Suprapubic skin (tissue), 4 donors: Measurements from ENCODE around the gene MAML1. TPM values are rescaled to one million over a fixed set of nuclear protein-coding genes. Genes with fewer than 3 reads are reported as not detected.
A peak's percentile ranks its signal among the peaks of the same experiment; 100 is the strongest.
"Not testable (repeated sequence)": the region's sequence is repeated elsewhere in the genome, so short reads cannot be mapped to it uniquely, and the experiment has no call there.

ENCODE experiments used
- DNase-seq, 2 donors: peaks; one replicate each; pipeline ENCODE4 v3.0.0-alpha.2; 2019; ENCODE audit warnings: low spot score in 2 of 2
- H3K27ac ChIP-seq: fragments of 200-600 bp; sonication (generic); one replicate; pipeline ENCODE4 v1.5.1; 2019
- H3K27me3 ChIP-seq: fragments of 200-600 bp; sonication (generic); one replicate; pipeline ENCODE4 v1.5.1; 2019
- H3K36me3 ChIP-seq: fragments of 200-600 bp; sonication (generic); one replicate; pipeline ENCODE4 v1.5.1; 2019
- H3K4me1 ChIP-seq: fragments of 200-600 bp; sonication (generic); one replicate; pipeline ENCODE4 v1.5.1; 2019
- H3K4me3 ChIP-seq: fragments of 200-600 bp; sonication (generic); one replicate; pipeline ENCODE4 v1.5.1; 2019; ENCODE audit warnings: mild to moderate bottlenecking
- H3K9me3 ChIP-seq: fragments of 200-600 bp; sonication (generic); one replicate; pipeline ENCODE4 v1.5.1; 2019
- EP300 ChIP-seq: sonication (generic); formaldehyde crosslinking; IDR thresholded peaks from one replicate; pipeline ENCODE4 v1.6.1; 2017; ENCODE audit warnings: antibody characterized with exemption
- POLR2A ChIP-seq, 2 donors: fragments of 450-650 bp; IDR thresholded peaks; one replicate each; pipeline ENCODE4 v1.6.1; 2017; ENCODE audit warnings: antibody characterized with exemption in 2 of 2, mild to moderate bottlenecking in 2 of 2, moderate library complexity in 2 of 2
- POLR2AphosphoS5 ChIP-seq, 3 donors: sonication (generic); formaldehyde crosslinking; IDR thresholded peaks; one replicate each; pipeline ENCODE4 v1.6.1; 2017; ENCODE audit warnings: antibody characterized with exemption in 3 of 3
- WGBS: methylation state at CpG from one replicate; pipeline ENCODE4 v1.1.5; 2018; 5-methylcytosine and 5-hydroxymethylcytosine counted together
- total RNA-seq, 4 donors: library from RNA; depleted of rRNA; stranded (reverse); fragments of >200 nt; gene quantifications; one replicate each; pipeline ENCODE4 v1.1.0, GENCODE V29; 2016
- TF ChIP-seq, protein P1 (sequence below), 2 donors: fragments of 200-600 bp in 1 of 2; fragments of 450-650 bp in 1 of 2; sonication (generic) in 1 of 2; IDR thresholded peaks; one replicate each; pipeline ENCODE4 v1.5.1; 2016 to 2019; ENCODE audit warnings: antibody characterized with exemption in 2 of 2, mild to moderate bottlenecking in 1 of 2, moderate library complexity in 1 of 2

The MAML1 gene, protein sequence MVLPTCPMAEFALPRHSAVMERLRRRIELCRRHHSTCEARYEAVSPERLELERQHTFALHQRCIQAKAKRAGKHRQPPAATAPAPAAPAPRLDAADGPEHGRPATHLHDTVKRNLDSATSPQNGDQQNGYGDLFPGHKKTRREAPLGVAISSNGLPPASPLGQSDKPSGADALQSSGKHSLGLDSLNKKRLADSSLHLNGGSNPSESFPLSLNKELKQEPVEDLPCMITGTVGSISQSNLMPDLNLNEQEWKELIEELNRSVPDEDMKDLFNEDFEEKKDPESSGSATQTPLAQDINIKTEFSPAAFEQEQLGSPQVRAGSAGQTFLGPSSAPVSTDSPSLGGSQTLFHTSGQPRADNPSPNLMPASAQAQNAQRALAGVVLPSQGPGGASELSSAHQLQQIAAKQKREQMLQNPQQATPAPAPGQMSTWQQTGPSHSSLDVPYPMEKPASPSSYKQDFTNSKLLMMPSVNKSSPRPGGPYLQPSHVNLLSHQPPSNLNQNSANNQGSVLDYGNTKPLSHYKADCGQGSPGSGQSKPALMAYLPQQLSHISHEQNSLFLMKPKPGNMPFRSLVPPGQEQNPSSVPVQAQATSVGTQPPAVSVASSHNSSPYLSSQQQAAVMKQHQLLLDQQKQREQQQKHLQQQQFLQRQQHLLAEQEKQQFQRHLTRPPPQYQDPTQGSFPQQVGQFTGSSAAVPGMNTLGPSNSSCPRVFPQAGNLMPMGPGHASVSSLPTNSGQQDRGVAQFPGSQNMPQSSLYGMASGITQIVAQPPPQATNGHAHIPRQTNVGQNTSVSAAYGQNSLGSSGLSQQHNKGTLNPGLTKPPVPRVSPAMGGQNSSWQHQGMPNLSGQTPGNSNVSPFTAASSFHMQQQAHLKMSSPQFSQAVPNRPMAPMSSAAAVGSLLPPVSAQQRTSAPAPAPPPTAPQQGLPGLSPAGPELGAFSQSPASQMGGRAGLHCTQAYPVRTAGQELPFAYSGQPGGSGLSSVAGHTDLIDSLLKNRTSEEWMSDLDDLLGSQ
- total RNA-seq = 10 to 100 TPM; 26.5 to 45.0 (median 38.6) TPM

- peak; percentile 100 for DNase-seq
- Histone ChIP-seq H3K27ac (peak within 1 kb of the TSS; percentile 98), H3K4me3 (peak within 1 kb of the TSS; percentile 97), H3K36me3 (peaks cover 24% of the 10 kb centered on the region), H3K27me3 (no peaks in the 10 kb centered on the region), H3K9me3 (no peaks in the 10 kb centered on the region), H3K4me1 (peaks cover 36% of the 10 kb centered on the region)
- TF ChIP-seq POLR2AphosphoS5 (IDR thresholded peaks at IDR 0.05) (peak in 1 of 3 donors; percentile 81), EP300 (no peak), POLR2A (IDR thresholded peaks at IDR 0.05) (peak in 1 of 2 donors; percentile 36)
- TF ChIP-seq, protein P1, sequence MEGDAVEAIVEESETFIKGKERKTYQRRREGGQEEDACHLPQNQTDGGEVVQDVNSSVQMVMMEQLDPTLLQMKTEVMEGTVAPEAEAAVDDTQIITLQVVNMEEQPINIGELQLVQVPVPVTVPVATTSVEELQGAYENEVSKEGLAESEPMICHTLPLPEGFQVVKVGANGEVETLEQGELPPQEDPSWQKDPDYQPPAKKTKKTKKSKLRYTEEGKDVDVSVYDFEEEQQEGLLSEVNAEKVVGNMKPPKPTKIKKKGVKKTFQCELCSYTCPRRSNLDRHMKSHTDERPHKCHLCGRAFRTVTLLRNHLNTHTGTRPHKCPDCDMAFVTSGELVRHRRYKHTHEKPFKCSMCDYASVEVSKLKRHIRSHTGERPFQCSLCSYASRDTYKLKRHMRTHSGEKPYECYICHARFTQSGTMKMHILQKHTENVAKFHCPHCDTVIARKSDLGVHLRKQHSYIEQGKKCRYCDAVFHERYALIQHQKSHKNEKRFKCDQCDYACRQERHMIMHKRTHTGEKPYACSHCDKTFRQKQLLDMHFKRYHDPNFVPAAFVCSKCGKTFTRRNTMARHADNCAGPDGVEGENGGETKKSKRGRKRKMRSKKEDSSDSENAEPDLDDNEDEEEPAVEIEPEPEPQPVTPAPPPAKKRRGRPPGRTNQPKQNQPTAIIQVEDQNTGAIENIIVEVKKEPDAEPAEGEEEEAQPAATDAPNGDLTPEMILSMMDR (IDR thresholded peaks at IDR 0.05) = no peak
- WGBS = 0% methylated on average over 9 of the region's 41 CpGs
Measured at GRCh38 chr5:179732412-179732917, at the start of gene MAML1. MAML1 (plus strand) TSS chr5:179732822; CDS start chr5:179733113, 291 bp downstream.

GRCh38 chr5:179689212-179689611, 43.4 kb upstream of the MAML1 start:
- H3K27me3 ChIP-seq, DNase-seq, H3K4me3 ChIP-seq, H3K4me1 ChIP-seq, H3K27ac ChIP-seq, H3K36me3 ChIP-seq, H3K9me3 ChIP-seq: not testable (repeated sequence)
- whole genome bisulfite sequencing = 87% methylated on average over 9 of the region's 9 CpGs

GRCh38 chr5:179694561-179694960, 38.1 kb upstream of the MAML1 start:
- H3K36me3 ChIP-seq = no peaks in the 10 kb centered on the region
- WGBS = 88% methylated on average over 6 of the region's 6 CpGs
- no peaks in the 10 kb centered on the region for H3K27me3 ChIP-seq
- H3K4me1 ChIP-seq = peaks cover 19% of the 10 kb centered on the region
- H3K4me3 ChIP-seq = no peak overlapping the region
- no peaks in the 10 kb centered on the region for H3K9me3 ChIP-seq
- H3K27ac ChIP-seq = no peak overlapping the region
- DNase-seq = no peak
- TF ChIP-seq POLR2A (IDR thresholded peaks at IDR 0.05) = no peak

DNA sequence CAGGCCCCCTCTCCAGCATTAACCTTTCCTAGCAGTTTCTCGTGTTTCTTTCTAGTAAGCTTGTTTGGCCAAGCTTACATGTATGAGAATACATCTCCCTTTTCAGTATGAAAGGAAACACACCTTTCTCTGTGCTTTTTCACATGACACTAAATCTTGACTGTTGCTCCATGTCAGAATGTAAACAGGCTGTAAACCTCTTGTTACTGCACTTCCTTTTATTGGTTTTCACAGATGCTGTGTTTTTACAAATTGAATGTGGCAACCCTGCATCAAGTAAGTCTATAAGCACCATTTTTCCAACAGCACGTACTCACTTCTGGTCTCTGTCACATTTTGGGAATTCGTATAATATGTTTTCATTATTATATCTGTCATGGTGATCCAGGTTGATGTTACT, 36.0 kb upstream of the MAML1 start:
- Histone ChIP-seq H3K27me3 (no peaks in the 10 kb centered on the region), H3K4me1 (peaks cover 38% of the 10 kb centered on the region), H3K27ac (no peak overlapping the region), H3K36me3 (no peaks in the 10 kb centered on the region), H3K4me3 (no peak overlapping the region), H3K9me3 (no peaks in the 10 kb centered on the region)
- 88% methylated on average over 3 of the region's 3 CpGs for WGBS
- no peak for TF ChIP-seq POLR2AphosphoS5 (IDR thresholded peaks at IDR 0.05)
- TF ChIP-seq EP300 = no peak
- no peak for TF ChIP-seq POLR2A (IDR thresholded peaks at IDR 0.05)
- TF ChIP-seq, protein P1 (IDR thresholded peaks at IDR 0.05) = no peak
- no peak for DNase-seq

DNA sequence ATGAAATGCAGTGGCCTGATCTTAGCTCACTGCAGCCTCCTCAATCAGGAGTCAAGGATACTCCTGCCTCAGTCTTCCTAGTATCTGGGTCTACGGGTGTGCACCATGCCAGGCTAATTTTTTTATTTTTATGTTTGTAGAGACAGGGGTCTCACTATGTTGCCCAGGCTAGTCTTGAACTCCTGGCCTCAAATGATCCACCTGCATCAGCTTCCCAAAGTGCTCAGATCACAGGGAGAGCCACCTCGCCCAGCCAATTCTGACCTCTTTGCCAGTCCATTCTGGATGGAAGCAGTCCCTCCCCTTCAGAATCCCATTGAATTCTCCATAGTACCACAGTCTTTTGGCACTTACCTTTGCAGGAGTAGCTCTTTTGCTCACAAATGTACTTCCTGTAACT, 35.5 kb upstream of the MAML1 start:
- WGBS = 66% methylated on average over 2 of the region's 2 CpGs
- Histone ChIP-seq H3K27me3 (no peaks in the 10 kb centered on the region), H3K27ac (peak overlapping the region; percentile 99), H3K4me3 (no peak overlapping the region), H3K36me3 (no peaks in the 10 kb centered on the region), H3K4me1 (peaks cover 38% of the 10 kb centered on the region), H3K9me3 (no peaks in the 10 kb centered on the region)
- no peak for DNase-seq
- TF ChIP-seq POLR2A (IDR thresholded peaks at IDR 0.05) (no peak), POLR2AphosphoS5 (IDR thresholded peaks at IDR 0.05) (no peak), EP300 (no peak)
- TF ChIP-seq, protein P1 (IDR thresholded peaks at IDR 0.05) = no peak

- Histone ChIP-seq H3K4me3 (peak overlapping the region; percentile 92), H3K4me1 (peaks cover 40% of the 10 kb centered on the region), H3K27ac (peak overlapping the region; percentile 99)
- not testable (repeated sequence) for H3K9me3 ChIP-seq, H3K36me3 ChIP-seq, DNase-seq, H3K27me3 ChIP-seq
- 93% methylated on average over 15 of the region's 15 CpGs for WGBS
Measured at GRCh38 chr5:179697543-179697942, 35.1 kb upstream of the MAML1 start.
